HK-2 (cell line): ENCODE measurements around the gene TAF1B.
"Not testable (repeated sequence)": the region's sequence is repeated elsewhere in the genome, so short reads cannot be mapped to it uniquely, and the experiment has no call there.

Experiments
- DNase-seq: peaks from one replicate; pipeline ENCODE4 v3.0.0-alpha.2; 2018; ENCODE audit not compliant: unreplicated experiment

Gene TAF1B

DNA sequence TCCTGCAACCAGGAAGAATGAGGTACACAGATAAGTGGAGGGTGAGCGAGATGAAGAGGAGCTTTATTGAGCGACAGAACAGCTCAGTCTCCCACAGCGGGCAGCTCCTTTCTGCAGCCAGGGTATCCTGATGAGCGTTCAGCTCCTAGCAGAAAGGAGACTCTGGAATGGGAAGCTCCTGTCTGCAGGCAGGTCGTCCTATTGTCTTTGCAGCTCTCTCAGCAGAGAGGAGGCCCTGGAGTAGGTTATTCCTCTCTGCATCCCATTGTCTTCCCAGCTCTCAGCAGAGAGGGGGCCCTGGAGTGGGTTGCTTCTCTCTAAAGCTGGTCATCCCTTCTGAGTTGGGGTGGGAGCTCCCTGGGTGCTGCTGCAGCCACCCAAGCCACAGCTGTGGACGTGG is 41.2 kb downstream of the TAF1B start:
- no peak for DNase-seq

DNA sequence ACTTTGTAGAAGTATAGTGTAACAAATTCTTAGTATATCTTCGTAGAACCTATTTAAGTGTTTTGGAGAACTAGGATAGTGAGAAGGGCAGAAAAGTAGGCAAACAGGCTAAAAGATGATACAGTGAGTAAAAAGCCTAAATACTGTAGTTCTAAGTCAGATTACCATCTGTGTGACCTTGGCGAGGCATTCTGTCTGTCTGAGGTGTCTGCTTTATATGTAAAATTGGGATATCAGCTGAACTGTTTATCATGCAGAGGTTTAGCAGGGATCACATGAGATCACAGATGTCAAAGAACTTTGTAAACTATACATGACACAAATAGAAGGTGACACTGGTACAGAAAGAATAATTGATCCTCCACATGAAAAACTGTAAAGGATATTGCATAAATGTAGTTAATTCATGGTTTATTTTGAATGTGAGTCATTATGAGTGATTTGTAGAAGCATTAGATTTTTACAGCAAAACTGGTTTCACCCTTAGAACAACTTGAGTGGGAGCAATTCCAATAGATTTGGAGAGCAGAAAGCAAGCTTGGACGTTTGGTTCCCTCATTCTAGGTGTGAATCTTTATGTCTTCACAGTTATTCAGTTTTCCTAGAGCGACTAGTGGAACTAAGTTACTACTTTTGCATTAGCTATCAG is 41.9 kb downstream of the TAF1B start:
- no peak for DNase-seq

GRCh38 chr2:9887513-9887912 is 44.2 kb downstream of the TAF1B start:
- DNase-seq: no peak

GRCh38 chr2:9889812-9890261 is 46.6 kb downstream of the TAF1B start:
- DNase-seq: no peak

- DNase-seq: no peak
Measured at GRCh38 chr2:9892236-9892635, 49.0 kb downstream of the TAF1B start.

- DNase-seq: no peak
Measured at GRCh38 chr2:9895669-9896590, 52.7 kb downstream of the TAF1B start.

DNA sequence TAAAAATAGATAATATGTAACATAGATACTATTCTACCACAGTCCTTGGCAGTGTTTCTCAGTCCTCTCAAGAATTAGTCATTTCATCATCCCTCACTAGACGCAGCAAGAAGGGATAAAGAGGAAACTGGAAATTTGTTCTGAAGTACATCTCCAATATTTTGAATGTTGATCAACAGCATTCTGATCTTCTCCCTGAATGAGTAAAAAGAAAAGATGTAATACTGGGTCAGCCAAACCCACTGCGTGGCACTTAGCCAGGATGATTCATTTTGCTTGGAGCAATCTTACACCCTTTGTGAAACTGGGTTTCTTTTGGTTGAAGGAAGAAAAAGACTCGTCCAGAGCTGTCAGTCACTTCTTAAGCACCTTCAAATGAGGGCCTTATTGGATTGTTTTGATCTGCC is 54.1 kb downstream of the TAF1B start:
- peak; percentile 40 for DNase-seq

DNA sequence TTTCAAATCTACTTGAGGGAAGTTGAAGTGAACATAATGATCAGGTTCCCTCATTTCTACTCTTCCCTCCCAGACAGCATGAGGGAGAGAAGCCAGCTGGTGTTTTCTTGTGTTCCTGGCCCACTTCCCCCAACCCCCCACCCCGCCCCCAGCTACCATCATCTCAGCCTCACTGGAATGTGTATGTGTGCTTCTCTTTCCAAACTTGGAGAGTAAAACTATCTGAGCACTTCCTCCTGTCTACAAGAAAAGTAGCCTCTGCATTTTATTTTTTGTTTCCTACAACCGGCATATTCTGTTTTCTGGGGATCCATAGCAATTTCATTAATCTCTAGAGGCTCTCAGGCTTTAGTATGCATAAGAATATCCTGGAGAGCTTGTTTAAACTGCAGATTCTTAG is 54.6 kb downstream of the TAF1B start:
- no peak for DNase-seq

- no peak for DNase-seq
Measured at GRCh38 chr2:9905413-9905812, 62.1 kb downstream of the TAF1B start.

- DNase-seq: no peak
Measured at GRCh38 chr2:9907402-9907801, 64.1 kb downstream of the TAF1B start.

GRCh38 chr2:9908639-9909038 is 65.4 kb downstream of the TAF1B start:
- DNase-seq: no peak

DNA sequence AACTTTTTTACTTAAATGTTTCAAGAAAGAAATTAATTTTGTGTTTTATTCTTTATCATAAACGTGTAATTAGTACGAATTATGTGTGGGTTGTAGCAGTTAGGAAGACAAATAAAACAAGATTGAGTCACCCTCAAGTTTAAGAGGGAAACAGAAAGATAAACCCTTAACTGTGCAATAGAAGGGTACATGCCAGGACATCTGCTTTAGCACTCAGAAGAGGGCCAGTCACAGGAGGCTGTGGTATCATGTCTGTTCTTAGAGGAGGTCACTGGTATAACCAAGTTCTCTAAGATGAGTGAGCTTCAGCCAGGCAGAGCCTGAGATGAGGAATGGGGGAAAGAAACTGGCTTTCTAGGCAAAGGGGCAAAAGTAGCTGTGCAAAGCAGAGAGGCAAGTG is 65.8 kb downstream of the TAF1B start:
- DNase-seq: no peak

GRCh38 chr2:9910699-9911098 is 67.4 kb downstream of the TAF1B start:
- no peak for DNase-seq

GRCh38 chr2:9912468-9912867 is 69.2 kb downstream of the TAF1B start:
- no peak for DNase-seq

DNA sequence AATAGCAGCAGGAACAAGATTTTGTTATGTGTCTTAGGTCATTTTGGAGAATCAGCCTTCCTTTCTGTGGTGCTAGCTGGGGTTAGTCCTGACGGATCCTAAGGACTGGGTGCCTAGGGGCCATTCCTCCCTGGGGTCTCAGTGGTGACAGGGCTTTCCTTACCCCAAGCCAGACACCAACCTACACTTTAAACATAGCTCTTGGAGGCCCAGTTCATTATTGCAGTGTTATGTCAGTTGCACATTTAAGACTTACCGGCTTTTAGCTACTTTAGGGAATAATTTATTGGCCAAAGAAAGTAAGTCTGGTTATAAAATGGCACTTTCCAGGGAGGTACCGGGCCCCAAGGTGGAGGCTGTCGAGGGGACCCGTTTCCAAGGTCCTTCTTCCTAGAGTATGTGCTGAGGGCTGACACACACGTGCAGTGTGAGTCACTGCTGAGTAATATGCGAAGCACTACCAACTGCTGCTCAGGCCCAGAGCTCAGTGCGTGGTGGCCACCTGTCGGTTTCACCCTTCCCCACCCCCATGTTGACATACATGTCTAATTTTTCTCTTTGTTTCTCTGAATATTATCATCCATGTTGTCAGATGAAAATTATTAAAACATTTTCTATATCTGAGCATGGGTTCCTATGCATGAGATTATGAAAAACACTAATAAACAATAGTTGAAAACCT is 71.3 kb downstream of the TAF1B start:
- DNase-seq: peak; percentile 56

GRCh38 chr2:9918275-9918674 is 75.0 kb downstream of the TAF1B start:
- DNase-seq: no peak

DNA sequence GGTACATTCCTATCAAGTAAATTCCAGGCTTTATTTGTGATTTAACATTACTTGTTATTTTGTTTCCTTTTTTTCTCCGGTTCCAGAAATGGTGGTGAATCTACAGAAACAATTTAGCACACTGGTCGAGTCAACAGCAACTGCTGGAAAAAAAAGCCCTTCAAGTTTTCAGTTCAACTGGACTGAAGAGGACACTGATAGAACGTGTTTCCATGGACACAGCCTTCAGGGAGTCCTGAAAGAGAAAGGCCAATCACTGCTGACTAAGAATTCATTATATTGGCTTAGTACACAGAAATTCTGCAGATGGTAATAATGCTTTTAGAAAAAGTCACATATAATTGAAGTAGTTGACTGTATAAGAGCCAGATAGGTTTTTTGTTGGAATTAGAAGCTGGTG is 76.2 kb downstream of the TAF1B start:
- no peak for DNase-seq

- DNase-seq: not testable (repeated sequence)
Measured at GRCh38 chr2:9927020-9927419, 83.7 kb downstream of the TAF1B start.

DNA sequence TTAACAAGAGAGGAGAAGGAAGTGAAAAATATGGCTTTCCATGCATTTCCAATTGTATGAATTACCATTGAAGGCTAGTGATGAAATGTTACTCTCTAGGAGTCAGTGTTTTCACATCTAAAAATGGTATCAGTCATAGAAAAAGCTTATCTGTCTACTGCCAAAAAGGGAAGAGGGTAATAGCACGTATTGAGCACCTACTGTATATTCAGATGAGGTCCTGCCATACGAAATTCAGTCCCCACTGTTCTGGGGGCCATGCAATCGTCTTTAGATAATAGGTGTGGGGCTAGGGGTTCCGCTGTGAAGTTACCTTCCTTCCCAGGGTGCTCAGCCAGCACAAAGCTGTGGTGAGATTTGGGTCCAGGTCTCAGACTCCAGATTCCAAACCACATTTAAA is 94.0 kb downstream of the TAF1B start:
- no peak for DNase-seq

GRCh38 chr2:9937968-9938367 is 94.7 kb downstream of the TAF1B start:
- DNase-seq: no peak

GRCh38 chr2:9939587-9940485 is 96.6 kb downstream of the TAF1B start:
- no peak for DNase-seq
